ENCODE results near the gene CLBA1.

DNA sequence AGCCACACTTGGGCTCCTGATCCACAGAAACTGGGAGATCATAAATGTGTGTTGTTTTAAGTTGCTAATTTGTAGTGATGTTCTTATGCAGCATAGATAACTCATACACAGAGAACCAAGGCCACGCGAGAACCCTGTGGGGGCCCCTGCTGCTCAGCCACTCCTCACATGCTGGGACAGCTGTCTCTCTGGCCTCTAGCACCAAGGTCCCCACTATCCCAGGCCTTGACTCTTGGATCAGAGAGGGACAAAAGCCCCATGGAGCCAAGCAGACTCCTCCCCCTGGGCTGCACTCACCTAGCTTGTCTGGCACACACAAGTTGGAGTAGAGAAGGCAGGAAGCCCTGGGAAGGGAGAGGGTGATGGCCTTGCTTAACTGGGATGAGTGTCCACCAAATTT lies 49.6 kb upstream of the CLBA1 start:
- TF ChIP-seq PCBP1 (IDR thresholded peaks at IDR 0.05; ENCODE audit: low read depth, low read length, poor library complexity, severe bottlenecking) (no peak), RCOR1 (IDR thresholded peaks at IDR 0.05; ENCODE audit: borderline replicate concordance in 1 of 2, low read depth in 2 of 2, low read length in 2 of 2) (no peak), TEAD4 (IDR thresholded peaks at IDR 0.05; ENCODE audit: low read length) (no peak), TEAD4 (CRISPR knock-in tag; IDR thresholded peaks at IDR 0.05; ENCODE audit: borderline replicate concordance) (no peak), PYGO2 (tag; IDR thresholded peaks at IDR 0.05) (no peak), SMC3 (conservative IDR thresholded peaks at IDR 0.05; ENCODE audit: insufficient read depth, low read depth, low read length) (no peak)

Measured in K562 (cell line).